ENCODE data around the gene ZNF648.

DNA sequence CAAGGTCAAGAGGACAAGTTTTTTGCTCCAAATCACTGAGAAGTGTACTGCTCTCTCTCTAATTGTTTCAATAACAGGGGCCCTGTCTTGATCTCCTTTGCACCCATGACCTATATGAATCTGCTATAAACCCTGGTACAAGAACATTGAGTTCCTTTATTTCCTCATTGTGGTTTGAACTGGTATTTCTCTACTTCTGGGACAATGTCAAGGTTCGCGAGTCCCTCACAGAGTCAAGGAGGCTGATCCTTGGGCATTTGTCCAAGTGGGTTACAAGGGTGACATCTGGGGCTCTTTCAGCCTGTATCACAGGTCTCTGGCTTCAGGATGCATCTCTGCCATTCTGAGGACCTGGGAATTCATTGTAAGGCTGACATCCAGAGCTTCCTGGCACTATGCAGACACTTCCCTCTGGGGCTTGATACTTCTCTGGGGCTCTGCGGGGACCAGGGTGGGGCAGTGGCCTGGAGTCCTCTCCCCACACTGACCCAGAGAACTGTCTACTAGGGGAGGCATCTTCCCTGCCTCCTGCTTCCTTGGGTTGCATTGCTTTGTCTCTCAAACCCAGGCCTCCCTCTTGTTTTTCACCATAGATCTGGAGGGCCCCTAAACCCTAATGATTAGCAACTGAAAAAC, 22.5 kb upstream of the ZNF648 start:
- TF ChIP-seq SUZ12 (IDR thresholded peaks at IDR 0.05) (no peak), BHLHE40 (IDR thresholded peaks at IDR 0.05; ENCODE audit: borderline replicate concordance) (no peak), TARDBP (IDR thresholded peaks at IDR 0.05) (no peak), SP1 (IDR thresholded peaks at IDR 0.05) (no peak)

Measured in HEK293T (cell line).